CD4-positive, alpha-beta T cell treated with Interleukin-15 for 1 hour (primary cell): ENCODE measurements around the gene ATP11A.

ENCODE experiments used
- DNase-seq: peaks from one replicate; pipeline ENCODE4 v3.0.0-alpha.2; 2020

ATP11A gene

GRCh38 chr13:112744168-112745021 is 54.6 kb downstream of the ATP11A start:
- DNase-seq, result no peak

- DNase-seq, result no peak
These were observed 56.2 kb downstream of the ATP11A start for GRCh38 chr13:112746044-112746443.

DNA sequence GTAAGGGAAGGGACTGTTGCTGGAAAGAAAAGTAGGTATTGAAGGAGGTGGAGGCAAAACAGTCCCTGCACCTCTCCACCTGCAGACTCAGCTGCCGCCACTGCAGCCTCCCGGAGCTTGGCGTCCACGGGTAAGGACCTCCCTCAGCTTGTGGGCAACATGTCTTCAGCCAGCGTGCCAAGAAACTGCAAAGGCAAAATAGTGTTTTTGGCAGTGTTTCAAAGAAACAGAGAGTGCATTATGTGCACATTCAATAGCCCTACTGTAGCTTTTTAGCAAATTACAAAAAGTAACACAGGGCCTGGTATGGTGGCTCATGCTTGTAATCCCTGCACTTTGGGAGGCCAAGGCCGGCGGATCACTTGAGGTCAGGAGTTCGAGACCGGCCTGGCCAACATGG is 57.4 kb downstream of the ATP11A start:
- DNase-seq, result no peak

GRCh38 chr13:112748947-112749735 is 59.3 kb downstream of the ATP11A start:
- DNase-seq, result no peak

- no peak for DNase-seq
These were observed 60.7 kb downstream of the ATP11A start for GRCh38 chr13:112750570-112750969.

DNA sequence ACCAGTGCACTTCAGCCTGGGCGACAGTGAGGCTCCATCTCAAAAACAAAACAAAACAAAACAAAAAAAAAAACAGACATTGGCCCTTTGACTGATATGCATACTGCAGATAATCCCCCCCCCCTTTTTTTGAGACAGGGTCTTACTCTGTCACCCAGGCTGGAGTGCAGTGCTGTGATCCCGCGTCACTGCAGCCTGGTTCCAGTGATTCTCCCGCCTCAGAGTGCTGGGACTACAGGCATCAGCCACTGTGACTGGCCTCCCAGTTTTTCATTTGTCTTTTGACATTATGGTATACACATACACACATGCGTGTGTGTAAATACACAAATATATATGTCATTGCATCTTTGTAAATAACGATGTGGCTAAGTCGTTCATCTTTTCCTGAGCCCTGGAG is 61.8 kb downstream of the ATP11A start:
- DNase-seq, result no peak

DNA sequence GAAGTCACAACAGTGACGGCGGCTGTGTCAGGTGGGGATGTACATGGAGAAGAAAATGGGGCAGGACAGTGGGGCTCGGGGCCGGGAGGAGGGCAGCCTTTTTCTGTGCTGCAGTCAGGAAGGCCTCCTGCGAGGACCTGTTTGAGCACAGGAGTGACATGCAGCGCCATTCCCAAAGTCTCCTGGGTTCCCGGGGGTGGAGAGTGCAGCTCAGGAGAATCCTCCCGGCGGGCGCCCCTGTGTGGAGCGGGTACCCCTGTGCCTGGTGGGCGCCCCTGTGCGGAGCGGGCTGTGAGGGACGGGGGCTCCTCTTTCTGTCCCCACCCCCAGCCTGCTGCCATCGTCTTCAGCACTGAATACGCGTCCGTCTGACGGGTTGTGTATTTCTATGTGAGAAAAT is 62.4 kb downstream of the ATP11A start:
- no peak for DNase-seq

DNA sequence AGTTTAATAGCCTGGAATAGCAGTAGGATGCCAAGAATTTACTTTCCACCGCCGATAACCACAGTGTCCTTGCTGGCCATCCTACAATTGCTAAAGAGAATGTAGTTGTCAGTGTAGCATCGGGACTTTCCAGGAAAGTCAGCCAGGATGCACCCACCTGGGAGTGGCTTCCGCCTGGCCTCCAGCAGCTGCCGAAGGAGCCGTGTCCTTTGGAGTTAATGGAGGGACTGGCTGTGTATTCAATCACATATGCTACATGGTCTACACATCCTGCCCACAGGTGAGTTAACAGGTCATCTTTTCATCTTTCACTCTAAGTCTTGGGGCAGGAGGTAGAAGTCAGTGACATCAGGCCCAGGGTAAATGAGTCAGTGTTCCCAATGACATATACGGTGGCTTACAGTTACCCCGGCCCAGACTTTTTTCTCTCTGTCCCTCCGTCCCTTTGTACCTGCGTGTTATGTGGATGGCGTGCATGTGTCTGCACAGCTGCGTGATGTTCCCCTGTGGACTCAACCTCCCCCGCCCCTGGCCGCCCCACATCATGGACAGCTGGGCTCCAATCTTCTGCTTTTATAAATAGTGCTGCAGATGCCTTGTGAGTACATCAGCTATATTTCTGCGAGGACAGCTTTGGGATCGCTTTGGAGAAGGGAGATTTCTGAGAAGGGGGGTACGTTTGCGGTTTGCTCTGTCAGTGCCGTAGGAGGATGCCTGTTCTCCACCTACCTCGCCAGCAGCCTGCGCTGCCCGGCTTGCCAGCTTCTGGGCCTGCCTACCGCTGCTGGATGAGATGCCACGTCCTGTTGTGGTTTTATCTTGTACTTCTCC is 63.1 kb downstream of the ATP11A start:
- DNase-seq, result no peak

DNA sequence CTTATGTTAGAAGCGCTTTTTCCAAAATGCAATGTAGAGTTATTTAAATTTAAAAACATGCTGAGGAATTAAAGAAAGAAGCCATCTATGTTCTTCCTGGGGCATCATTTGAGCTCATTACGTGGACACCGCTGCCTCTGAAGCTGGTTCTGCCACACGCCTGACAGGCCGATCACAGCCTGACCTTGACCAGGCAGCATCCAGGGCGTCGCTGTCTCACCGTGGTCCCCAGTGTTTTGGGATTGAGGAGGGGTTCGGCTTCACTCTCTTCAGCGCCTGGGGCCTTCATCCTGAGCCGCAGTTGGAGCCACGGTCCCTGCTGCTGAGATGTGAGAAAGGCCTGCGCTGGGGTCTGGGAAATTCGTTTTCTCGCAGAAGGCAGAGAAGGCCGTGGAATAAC is 64.0 kb downstream of the ATP11A start:
- DNase-seq, result no peak

GRCh38 chr13:112754281-112755025 is 64.6 kb downstream of the ATP11A start:
- no peak for DNase-seq

DNA sequence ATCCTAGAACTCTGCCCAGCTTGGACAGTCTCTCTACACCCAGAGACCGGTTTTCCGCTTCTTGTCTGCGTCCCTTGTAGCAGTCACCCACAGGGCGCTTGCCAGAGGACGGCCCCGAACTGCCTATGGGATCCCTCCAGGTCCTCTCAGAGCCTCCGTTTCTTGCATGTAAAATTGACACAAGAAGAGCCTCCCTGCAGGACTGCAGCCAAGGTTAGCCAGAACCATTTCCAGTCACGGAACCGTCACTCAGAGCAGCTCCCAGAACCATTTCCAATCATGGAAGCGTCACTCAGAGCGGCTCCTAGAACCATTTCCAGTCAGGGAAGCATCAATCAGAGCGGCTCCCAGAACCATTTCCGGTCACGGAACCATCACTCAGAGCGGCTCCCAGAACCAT is 65.5 kb downstream of the ATP11A start:
- DNase-seq, result no peak

GRCh38 chr13:112756081-112756480 is 66.2 kb downstream of the ATP11A start:
- no peak for DNase-seq

DNA sequence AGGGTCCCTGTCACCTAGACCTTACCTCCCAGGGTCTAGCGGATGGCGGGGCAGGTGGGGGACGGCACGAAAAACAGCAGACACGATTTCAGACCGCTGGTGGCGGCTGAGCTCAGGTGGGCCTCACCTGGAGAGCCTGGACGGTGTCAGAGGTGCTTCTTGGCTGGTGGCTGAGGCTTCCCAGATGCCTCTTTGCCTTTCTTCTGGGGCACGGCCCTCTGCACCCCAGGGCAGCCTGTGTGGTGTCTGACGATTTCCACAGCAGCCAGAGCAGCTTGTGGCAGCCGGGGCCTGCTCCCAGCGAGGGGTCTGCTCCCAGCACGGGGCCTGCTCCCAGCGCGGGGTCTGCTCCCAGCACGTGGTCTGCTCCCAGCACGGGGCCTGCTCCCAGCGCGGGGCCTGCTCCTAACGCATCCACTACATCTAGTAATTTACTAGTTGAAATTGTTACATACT is 66.7 kb downstream of the ATP11A start:
- no peak for DNase-seq

- no peak for DNase-seq
These were observed 67.3 kb downstream of the ATP11A start for GRCh38 chr13:112756967-112757758.

DNA sequence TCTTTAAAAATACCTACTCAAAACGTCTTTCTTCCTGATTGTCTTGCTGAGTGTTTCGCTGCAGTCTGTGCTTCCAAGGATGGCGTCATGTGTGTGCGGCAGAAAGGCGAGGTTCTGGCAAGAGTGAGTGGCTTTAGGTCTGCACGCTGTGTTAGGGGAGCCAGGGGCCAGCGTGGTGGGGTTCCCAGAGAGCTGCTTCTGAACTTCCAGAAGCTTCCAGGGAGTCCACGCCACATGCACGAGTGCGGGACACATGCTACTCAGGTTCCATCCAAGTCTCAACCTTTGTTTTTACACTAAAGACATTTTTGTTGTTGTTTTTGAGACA is 67.9 kb downstream of the ATP11A start:
- DNase-seq, result no peak

DNA sequence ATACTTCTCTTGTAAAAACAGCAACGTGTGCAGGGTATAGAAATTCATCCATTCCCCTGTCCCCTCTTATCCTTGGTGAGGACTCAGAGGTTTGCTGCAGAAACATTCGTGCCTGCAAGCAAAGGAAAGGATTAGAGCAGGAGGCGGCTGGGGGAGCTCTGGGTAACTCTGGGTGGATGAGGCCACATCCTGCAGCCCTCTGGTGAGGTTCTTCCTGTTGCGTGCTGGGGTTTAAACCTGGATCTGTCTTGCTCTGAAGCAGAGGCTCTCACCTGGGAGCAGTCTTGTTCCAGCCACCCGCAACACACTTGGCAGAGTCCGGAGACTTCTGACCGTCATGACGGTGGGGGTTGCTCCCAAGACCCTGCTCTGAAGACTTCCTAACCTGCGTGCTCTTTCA is 69.2 kb downstream of the ATP11A start:
- no peak for DNase-seq

DNA sequence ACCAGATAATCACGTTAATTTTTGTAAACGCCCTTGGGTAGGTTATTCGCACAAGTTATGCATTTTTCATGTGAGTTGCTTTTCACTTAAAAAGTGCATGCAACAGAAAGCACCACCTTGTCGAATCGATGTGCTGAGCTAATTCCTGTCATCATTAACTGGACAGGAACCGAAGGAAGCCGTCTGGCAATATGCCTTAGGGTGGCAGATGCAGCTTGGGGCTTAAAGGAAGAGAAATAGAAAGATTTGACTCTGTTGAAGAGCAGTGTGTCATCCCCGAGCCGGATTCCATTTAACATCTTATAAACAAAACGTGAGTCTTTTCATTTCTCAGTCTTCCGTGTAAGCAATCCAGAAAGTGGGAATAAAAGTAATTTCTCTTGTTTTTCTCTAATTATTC is 70.0 kb downstream of the ATP11A start:
- no peak for DNase-seq

GRCh38 chr13:112760435-112760834 is 70.6 kb downstream of the ATP11A start:
- DNase-seq, result no peak

DNA sequence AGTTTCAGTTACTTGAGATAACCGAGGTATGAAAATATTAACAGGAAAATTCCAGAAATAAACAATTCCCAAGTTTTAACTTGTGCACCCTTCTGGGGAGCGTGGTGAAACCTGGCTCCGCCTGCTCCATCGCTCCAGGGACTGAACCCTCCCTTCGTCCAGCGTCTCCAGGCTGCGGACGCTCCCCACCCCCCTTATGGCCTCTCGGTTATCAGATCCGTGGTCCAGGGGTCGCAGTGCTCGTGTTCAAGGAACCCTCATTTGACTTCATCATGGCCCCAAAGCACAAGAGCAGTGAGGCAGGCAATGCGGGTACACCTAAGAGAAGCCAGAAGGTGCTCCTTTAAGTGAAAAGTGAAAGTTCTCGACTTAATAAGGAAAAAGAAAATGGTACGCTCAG is 71.1 kb downstream of the ATP11A start:
- no peak for DNase-seq

DNA sequence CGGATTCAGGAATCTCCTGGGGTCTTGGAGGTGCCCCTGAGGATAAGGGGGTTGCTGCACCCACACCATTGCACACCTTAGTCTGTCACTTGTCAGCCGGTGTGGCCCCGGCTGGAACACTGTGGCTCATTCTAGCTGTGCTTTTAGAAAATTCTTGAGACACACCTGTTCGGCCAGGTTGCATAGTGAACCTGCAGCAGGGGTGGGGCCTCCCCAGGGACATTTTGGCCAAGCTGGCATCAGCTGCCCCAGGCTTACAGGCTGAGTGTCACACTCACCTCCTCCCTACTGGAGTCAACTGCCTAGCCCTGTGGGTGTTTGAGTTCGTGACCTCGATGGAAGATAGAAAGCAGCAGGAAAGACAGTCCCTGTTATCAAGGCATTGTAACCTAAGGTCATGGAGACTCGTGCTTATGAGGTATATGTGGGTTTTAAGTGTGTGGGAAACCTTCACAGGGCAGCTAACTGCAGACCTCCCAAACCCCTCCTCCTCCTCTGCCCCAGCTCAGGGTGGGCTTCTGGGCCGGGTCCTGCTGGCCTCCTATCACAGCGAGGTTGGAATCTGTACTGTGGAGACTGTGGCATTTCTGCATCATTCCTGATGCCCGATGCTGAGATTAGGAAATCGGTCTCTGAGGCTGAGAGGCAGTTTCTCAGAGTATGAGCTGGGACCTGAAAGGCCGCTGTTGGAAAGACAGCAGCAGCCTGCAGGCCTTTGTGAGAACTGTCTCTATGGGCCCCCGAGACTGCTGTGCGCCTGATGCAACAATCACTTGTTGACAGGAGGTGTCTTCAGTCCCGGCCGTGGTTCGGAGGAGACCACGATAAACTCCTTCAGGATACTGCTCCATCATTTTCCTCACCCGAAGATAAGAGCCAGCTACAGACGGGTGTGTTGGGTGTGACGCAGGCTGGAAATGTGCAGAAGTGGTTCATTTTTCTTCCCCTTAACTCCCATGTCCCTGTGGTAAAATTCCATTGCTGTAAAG is 72.2 kb downstream of the ATP11A start:
- no peak for DNase-seq

GRCh38 chr13:112762690-112763080 is 72.8 kb downstream of the ATP11A start:
- no peak for DNase-seq
